Activated T-cell treated with anti-CD3 and anti-CD28 coated beads, Interleukin-2, amount 50 U/mL, for 72 hours (primary cell): Measurements from ENCODE around the gene SLC22A23. TPM values are rescaled to one million over a fixed set of nuclear protein-coding genes. Genes with fewer than 3 reads are reported as not detected.

Experiments
- ATAC-seq, 2 donors: fragments of 150-1000 bp; cut with Tn5 transposase; replicated peaks in 1 of 2; 2 replicates each; pipeline ENCODE4 v1.10.0; 2021; ENCODE audit warnings: moderate library complexity in 2 of 2, mild to moderate bottlenecking in 1 of 2
- DNase-seq, 2 donors: peaks; one replicate each; pipeline ENCODE4 v3.0.0; 2021 to 2022; ENCODE audit warnings: mixed read lengths in 1 of 2
- H3K27ac Mint-ChIP-seq: one replicate; pipeline ENCODE4 v1.8.0; 2022; ENCODE audit warnings: mild to moderate bottlenecking, moderate library complexity, mixed read lengths
- H3K27me3 Mint-ChIP-seq: one replicate; pipeline ENCODE4 v1.8.0; 2022; ENCODE audit warnings: low read depth, mixed read lengths
- H3K36me3 Mint-ChIP-seq, 2 donors: one replicate each; pipeline ENCODE4 v1.8.0; 2022; ENCODE audit warnings: mixed read lengths in 2 of 2, mild to moderate bottlenecking in 1 of 2; ENCODE audit not compliant: insufficient read depth in 2 of 2
- H3K4me1 Mint-ChIP-seq: one replicate; pipeline ENCODE4 v1.8.0; 2022; ENCODE audit warnings: low read depth, mixed read lengths
- H3K4me3 Mint-ChIP-seq, 2 donors: one replicate each; pipeline ENCODE4 v1.8.0; 2022; ENCODE audit warnings: mild to moderate bottlenecking in 2 of 2, mixed read lengths in 2 of 2, moderate library complexity in 2 of 2
- H3K9me3 Mint-ChIP-seq, 2 donors: one replicate each; pipeline ENCODE4 v1.8.0; 2022; ENCODE audit warnings: mixed read lengths in 2 of 2
- total RNA-seq, 2 donors: library from RNA; stranded (reverse); gene quantifications; one replicate each; pipeline ENCODE4 v1.2.3, GENCODE V29; 2022

Gene SLC22A23
- total RNA-seq, 2 donors from 2014 or later: 1.5 to 2.0 TPM

DNA sequence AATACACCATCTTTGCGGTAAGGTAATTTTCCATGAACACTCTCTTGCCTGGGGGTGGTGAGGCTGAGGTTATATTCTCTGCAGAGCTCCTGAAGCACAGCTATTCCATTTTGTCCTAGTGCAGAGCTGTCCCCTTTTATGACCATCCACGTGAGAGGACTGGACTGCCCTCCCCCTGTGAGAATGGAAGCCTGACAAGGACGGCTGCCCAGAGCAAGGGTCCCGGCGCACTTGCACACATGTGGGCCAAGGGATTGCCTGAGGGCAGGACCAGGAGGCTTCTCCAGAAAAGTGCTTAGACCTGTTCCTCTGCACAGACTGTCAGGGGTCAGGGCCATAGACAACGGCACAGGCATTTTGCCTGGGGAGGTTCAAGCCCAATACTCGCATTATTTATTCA, 48.2 kb downstream of the SLC22A23 start:
- H3K4me3 Mint-ChIP-seq: no peak overlapping the region

DNA sequence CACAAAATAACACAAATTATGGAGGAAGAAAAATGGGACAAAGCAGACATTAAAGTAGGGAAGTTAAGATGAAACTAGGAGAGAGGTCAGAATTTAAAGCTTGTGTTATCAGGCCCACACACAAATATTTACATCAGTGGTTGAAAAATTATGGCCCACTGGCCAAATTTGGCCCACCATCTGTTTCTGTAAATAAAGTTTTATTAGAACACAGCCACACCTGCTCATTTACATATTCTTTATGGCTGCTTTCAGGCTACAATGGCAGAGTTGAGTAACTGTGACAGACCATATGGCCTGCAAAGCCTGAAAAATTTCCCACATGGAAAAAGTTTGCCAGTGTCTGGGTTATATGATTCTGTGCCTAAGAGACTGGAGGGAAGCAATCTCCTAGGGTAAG, 49.0 kb downstream of the SLC22A23 start:
- Mint-ChIP-seq H3K4me1 (peaks cover 7% of the 10 kb centered on the region), H3K36me3 (no peaks in the 10 kb centered on the region), H3K9me3 (no peaks in the 10 kb centered on the region), H3K27ac (no peak overlapping the region), H3K4me3 (no peak overlapping the region), H3K27me3 (no peaks in the 10 kb centered on the region)
- DNase-seq (no peak), ATAC-seq (no peak)

More for the DNA sequence above, 48.2 kb downstream of the SLC22A23 start:
- H3K4me1 Mint-ChIP-seq: peaks cover 7% of the 10 kb centered on the region
- no peaks in the 10 kb centered on the region for H3K27me3 Mint-ChIP-seq
- H3K9me3 Mint-ChIP-seq: no peaks in the 10 kb centered on the region
- H3K36me3 Mint-ChIP-seq: no peaks in the 10 kb centered on the region
- DNase-seq (no peak), ATAC-seq (no peak)
- no peak overlapping the region for H3K27ac Mint-ChIP-seq

DNA sequence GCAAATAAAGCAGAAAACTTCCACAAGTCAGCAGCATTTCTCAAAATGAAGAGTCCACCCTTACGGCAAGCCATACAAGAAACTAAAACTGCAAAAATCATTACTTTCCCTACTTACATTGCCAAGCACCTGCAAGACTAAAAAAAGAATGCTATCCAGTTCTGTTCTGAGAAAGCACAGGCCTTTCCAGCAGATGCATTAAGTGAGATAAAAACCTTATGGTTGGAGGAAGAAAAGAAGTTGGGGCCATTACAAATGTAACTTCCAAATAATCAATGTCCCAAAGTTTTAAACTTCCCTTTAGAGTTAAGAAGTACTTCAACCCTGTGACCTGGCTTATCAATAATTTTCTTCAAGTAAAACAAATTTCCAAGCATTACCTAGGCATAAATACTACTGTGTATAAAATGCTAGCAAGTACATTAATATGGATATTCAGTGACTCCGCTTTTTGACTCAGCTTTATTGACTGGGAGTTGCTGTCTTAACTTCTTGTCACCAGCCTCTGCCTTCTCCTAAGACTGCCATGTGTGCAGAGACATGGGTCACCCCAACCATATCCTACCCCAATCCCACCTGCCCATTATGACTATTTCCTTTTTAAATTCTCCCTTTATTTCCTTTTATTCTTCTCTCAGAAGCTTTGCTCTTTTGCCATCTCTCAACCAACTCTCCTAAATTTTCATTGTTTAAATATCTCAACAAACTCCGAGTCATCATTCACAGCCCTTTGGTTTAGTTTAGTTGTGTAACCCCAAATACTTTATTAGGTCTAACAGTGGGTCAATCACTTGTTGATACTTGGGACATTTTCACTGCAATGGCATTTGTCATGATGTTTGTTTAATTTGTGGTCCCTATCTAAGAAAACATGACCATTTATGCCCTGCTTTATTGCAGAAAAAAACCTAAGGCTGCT, 49.7 kb downstream of the SLC22A23 start:
- Mint-ChIP-seq H3K27me3 (no peaks in the 10 kb centered on the region), H3K4me1 (peaks cover 7% of the 10 kb centered on the region), H3K27ac (no peak overlapping the region), H3K9me3 (no peaks in the 10 kb centered on the region), H3K4me3 (no peak overlapping the region), H3K36me3 (no peaks in the 10 kb centered on the region)
- ATAC-seq: no peak
- DNase-seq: no peak

DNA sequence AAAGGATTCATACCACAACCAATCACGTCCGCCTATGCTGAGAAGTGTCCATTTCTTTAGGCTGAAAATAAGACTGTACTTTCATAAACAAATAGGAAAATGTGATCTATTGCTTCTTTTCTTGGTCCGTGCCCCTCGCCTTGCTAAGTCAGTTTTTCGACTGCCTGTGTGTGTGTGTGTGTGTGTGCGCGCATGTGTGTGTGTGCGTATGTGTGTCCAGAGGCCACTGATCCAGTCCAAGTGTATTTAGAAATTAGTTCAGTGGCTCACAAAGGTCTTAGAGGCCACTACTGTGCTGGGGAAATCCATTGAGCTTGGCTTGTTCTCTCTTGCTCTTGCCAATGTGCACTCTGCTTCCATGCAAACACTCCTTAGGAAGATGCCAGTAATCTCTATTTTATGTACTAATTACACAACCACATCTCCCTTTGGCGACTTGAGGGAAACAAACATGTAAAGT, 50.5 kb downstream of the SLC22A23 start:
- H3K4me1 Mint-ChIP-seq: peaks cover 7% of the 10 kb centered on the region
- ATAC-seq: no peak
- H3K27ac Mint-ChIP-seq: no peak overlapping the region
- DNase-seq: no peak
- H3K36me3 Mint-ChIP-seq: no peaks in the 10 kb centered on the region
- no peak overlapping the region for H3K4me3 Mint-ChIP-seq
- H3K9me3 Mint-ChIP-seq: no peaks in the 10 kb centered on the region
- H3K27me3 Mint-ChIP-seq: no peaks in the 10 kb centered on the region

DNA sequence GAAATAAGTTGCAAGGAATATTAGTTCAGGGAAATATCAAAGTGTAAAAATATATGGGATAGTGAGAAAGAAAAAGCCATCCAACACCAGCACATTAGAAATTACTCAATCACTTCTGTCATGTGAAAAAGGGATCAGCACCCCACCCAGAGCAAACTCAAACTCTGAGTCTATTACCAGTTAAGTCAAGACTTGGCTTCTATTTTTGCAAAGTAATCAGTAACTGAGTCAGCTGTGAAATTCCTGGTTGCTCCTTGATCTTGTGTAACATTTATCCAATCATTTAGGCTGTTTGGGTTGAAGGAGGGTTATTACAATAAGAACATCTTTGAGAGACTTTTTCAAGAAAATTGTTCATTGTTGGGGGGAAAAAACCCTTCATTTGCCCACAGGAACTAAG, 51.2 kb downstream of the SLC22A23 start:
- ATAC-seq (no peak), DNase-seq (no peak)
- Mint-ChIP-seq H3K27me3 (no peaks in the 10 kb centered on the region), H3K4me3 (no peak overlapping the region), H3K27ac (no peak overlapping the region), H3K4me1 (peaks cover 1% of the 10 kb centered on the region), H3K9me3 (no peaks in the 10 kb centered on the region), H3K36me3 (no peaks in the 10 kb centered on the region)

DNA sequence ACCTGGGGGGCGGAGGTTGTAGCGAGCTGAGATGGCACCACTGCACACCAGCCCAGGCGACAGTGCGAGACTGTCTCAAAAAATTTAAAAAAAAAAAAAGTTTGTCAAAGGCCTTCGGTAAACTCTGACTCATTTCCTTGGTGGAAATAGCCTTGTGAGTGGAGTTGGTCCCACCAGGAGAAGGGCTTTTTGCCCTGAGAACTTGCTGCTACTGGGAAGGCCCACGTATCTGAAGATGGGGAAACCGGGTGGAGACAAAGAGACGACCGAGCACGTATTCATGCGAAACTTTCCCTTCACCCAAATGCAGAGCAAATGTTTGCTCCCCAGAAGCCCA, 51.7 kb downstream of the SLC22A23 start:
- no peak for DNase-seq
- no peaks in the 10 kb centered on the region for H3K9me3 Mint-ChIP-seq
- H3K36me3 Mint-ChIP-seq: no peaks in the 10 kb centered on the region
- H3K27ac Mint-ChIP-seq: no peak overlapping the region
- no peak for ATAC-seq
- no peaks in the 10 kb centered on the region for H3K27me3 Mint-ChIP-seq
- H3K4me3 Mint-ChIP-seq: no peak overlapping the region
- H3K4me1 Mint-ChIP-seq: no peaks in the 10 kb centered on the region

- H3K9me3 Mint-ChIP-seq: no peaks in the 10 kb centered on the region
- H3K27me3 Mint-ChIP-seq: no peaks in the 10 kb centered on the region
- no peak overlapping the region for H3K4me3 Mint-ChIP-seq
- H3K36me3 Mint-ChIP-seq: no peaks in the 10 kb centered on the region
- DNase-seq (no peak), ATAC-seq (no peak)
- no peaks in the 10 kb centered on the region for H3K4me1 Mint-ChIP-seq
- no peak overlapping the region for H3K27ac Mint-ChIP-seq
Measured at GRCh38 chr6:3403238-3404173, 53.3 kb downstream of the SLC22A23 start.

DNA sequence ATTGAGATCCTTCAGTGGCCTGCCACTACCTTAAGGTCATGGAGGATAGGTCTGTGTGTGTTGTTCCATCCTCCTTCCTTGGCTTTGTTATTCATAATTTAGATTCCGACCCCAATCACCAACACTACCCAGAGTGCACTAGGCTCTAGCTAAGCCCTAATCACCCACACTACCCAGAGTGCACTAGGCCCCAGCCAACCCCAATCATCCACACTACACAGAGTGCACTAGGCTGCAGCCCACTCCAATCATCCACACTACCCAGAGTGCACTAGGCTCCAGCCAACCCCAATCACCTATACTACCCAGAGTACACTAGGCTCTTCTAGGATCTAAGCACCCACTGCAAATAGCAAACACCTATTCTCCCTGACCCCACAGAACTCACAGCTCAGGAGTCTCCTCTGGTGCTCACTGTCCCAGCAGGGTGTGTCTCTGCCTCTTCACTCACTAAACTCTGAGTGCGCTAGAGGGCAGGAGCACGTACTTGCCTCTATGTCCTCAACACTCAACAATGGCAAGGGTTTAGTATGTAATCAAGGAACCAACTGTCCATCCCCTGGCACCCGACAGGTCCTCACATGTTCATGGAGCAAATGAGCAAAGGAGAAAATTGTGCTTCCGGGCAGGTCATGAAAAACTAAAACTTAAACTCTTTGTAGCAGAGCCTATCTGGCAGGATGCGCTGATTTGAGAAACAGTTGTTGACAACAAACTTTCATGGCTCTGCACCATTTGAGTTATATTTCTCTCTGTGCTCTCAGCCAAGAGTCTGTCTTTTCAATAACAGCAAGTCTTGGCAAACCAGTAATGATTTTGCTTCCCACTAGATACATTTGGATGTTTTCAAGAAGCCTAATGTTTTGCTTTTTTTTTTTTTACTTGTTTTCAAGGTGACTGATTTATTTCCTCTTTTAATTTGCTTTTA, 54.3 kb downstream of the SLC22A23 start:
- Mint-ChIP-seq H3K27me3 (no peaks in the 10 kb centered on the region), H3K4me3 (no peak overlapping the region), H3K36me3 (no peaks in the 10 kb centered on the region), H3K4me1 (no peaks in the 10 kb centered on the region), H3K9me3 (no peaks in the 10 kb centered on the region), H3K27ac (no peak overlapping the region)
- ATAC-seq: no peak
- no peak for DNase-seq

DNA sequence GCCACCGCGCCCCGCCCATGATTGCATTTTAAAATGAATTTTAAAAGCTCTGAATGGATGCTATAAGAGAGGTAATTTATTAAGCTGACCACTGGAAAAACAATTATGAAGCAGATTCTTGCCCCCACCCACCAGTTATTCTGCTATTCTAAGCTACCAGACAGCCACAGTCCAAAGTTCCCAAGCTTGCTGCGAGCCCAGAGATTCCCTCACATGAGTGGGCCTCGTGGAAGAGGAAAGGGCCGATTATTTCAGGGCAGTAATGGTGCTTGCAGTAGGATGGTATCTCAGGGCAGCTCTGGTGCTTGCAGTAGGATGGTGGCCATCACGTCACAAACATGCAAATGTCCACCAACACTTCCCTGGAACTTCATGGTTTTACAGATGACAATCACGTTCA, 56.7 kb downstream of the SLC22A23 start:
- ATAC-seq: no peak
- Mint-ChIP-seq H3K27ac (no peak overlapping the region), H3K4me1 (no peaks in the 10 kb centered on the region), H3K36me3 (no peaks in the 10 kb centered on the region), H3K27me3 (no peaks in the 10 kb centered on the region), H3K9me3 (no peaks in the 10 kb centered on the region), H3K4me3 (no peak overlapping the region)
- DNase-seq: no peak

DNA sequence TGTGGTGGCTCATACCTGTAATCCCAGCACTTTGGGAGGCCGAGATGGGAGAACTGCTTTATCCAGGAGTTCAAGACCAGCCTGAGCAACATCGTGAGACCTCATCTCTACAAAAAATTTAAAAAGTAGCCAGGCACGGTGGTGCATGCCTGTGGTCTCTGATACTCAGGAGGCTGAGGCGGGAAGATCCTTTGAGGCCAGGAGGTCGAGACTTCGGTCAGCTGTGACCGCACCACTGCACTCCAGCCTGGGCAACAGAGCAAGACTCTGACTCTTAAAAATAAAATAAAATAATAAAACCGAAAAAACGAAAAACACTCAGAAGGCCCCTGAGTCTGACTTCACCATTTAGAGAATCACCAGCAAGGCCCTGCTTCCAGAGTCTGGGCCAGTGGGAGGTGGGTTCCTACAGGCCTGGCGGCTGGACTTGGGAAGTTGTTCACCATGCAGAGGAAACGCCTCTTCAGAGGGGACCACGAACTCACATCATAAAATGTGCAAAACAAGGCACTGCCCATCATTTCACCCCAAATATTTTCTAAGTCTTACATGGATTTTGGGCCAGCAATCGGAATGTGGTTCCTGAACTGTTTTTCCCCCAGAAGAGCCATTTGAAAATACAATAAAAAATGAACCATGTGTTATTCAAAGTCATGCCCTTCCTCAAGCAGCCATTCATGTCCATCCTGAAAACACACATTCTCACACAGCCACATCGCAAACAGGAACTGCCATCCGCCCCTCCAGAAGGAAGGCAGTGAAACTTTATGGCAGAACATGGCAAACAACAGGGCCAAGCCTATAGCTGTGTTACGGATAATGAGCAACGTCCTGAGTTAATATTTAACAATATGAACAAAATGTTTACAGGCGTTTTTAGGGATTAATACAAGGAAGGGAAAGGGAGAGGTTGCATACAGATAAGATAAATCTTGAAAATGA, 57.8 kb downstream of the SLC22A23 start:
- ATAC-seq (no peak), DNase-seq (no peak)

DNA sequence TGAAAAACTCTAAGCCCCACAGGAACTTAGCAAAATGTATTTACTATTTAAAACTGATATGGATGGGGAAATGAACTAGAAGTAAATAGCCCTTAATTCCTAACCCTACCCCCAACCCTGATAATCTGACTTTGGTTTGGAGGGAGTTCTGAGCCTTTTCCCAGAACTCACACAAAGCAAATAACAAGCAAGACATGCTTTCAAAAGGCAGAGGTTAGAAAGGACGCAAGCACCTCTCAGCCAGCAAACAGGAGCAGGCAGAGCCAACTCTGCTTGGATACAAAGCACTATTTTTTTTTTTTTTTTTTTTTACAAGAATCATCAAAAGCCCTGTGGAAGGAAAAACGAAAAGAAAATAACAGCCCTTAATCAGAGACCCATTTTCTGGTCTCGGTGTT, 58.7 kb downstream of the SLC22A23 start:
- Mint-ChIP-seq H3K27ac (no peak overlapping the region), H3K4me3 (no peak overlapping the region), H3K9me3 (no peaks in the 10 kb centered on the region), H3K27me3 (no peaks in the 10 kb centered on the region), H3K36me3 (no peaks in the 10 kb centered on the region), H3K4me1 (no peaks in the 10 kb centered on the region)
- DNase-seq (no peak), ATAC-seq (no peak)

More for the DNA sequence above, 57.8 kb downstream of the SLC22A23 start:
- H3K4me1 Mint-ChIP-seq: no peaks in the 10 kb centered on the region
- H3K27ac Mint-ChIP-seq: no peak overlapping the region
- H3K36me3 Mint-ChIP-seq: no peaks in the 10 kb centered on the region
- H3K9me3 Mint-ChIP-seq: no peaks in the 10 kb centered on the region
- no peak overlapping the region for H3K4me3 Mint-ChIP-seq
- no peaks in the 10 kb centered on the region for H3K27me3 Mint-ChIP-seq
